Tibial nerve (tissue), 4 donors: ENCODE measurements around the gene TBL1X. TPM values are rescaled to one million over a fixed set of nuclear protein-coding genes. Genes with fewer than 3 reads are reported as not detected.

Experiments
- DNase-seq, 2 donors: peaks; one replicate each; pipeline ENCODE4 v3.0.0-alpha.2; 2019; ENCODE audit warnings: low spot score in 2 of 2
- H3K27ac ChIP-seq, 4 donors: fragments of 200-600 bp; sonication (generic) in 3 of 4; one replicate each; pipeline ENCODE4 v1.5.1; 2017 to 2019; ENCODE audit warnings: mild to moderate bottlenecking in 1 of 4
- H3K27me3 ChIP-seq, 2 donors: fragments of 200-600 bp; sonication (generic) in 1 of 2; one replicate each; pipeline versions ENCODE4 v1.5.1 to v1.6.0; 2017 to 2019
- H3K36me3 ChIP-seq, 3 donors: fragments of 200-600 bp; sonication (generic); one replicate each; pipeline ENCODE4 v1.5.1; 2018 to 2019
- H3K4me1 ChIP-seq, 4 donors: fragments of 200-600 bp; sonication (generic) in 3 of 4; one replicate each; pipeline ENCODE4 v1.5.1; 2017 to 2019
- H3K4me3 ChIP-seq, 4 donors: fragments of 200-600 bp; sonication (generic) in 3 of 4; one replicate each; pipeline ENCODE4 v1.5.1; 2017 to 2019; ENCODE audit warnings: mild to moderate bottlenecking in 1 of 4, moderate library complexity in 1 of 4
- H3K9me3 ChIP-seq, 4 donors: fragments of 200-600 bp; sonication (generic) in 3 of 4; one replicate each; pipeline ENCODE4 v1.5.1; 2017 to 2019
- CTCF ChIP-seq, 5 experiments: fragments of 200-600 bp in 3 of 5; fragments of 450-650 bp in 2 of 5; sonication (generic) in 3 of 5; IDR thresholded peaks; one replicate each; pipeline ENCODE4 v1.5.1; 2016 to 2019; ENCODE audit warnings: antibody characterized with exemption in 5 of 5, mild to moderate bottlenecking in 3 of 5, moderate library complexity in 2 of 5
- EP300 ChIP-seq, 2 donors: sonication (generic); formaldehyde crosslinking; IDR thresholded peaks; one replicate each; pipeline ENCODE4 v1.6.1; 2017; ENCODE audit warnings: antibody characterized with exemption in 2 of 2, mild to moderate bottlenecking in 1 of 2
- POLR2A ChIP-seq, 2 donors: fragments of 450-650 bp; IDR thresholded peaks; one replicate each; pipeline ENCODE4 v1.6.1; 2017; ENCODE audit warnings: antibody characterized with exemption in 2 of 2, mild to moderate bottlenecking in 2 of 2, moderate library complexity in 2 of 2
- WGBS, 2 donors: methylation state at CpG; one replicate each; pipeline ENCODE4 v1.1.5; 2018; 5-methylcytosine and 5-hydroxymethylcytosine counted together
- total RNA-seq, 4 donors: library from RNA; depleted of rRNA; stranded (reverse); fragments of >200 nt; gene quantifications; one replicate each; pipeline ENCODE4 v1.1.0, GENCODE V29; 2016

The TBL1X gene
- total RNA-seq, 4 donors from 2014 or later: 12.2 to 25.2 (median 19.5) TPM

- TF ChIP-seq CTCF (IDR thresholded peaks at IDR 0.05) (no peak), EP300 (IDR thresholded peaks at IDR 0.05) (no peak), POLR2A (IDR thresholded peaks at IDR 0.05) (no peak)
- H3K27ac ChIP-seq: no peak overlapping the region
- DNase-seq: no peak
- no peak overlapping the region for H3K4me3 ChIP-seq
- no peaks in the 10 kb centered on the region for H3K27me3 ChIP-seq
- H3K9me3 ChIP-seq: no peaks in the 10 kb centered on the region
- H3K4me1 ChIP-seq: peaks cover 0 to 8% (median 0%) of the 10 kb centered on the region in 4 donors
- WGBS, 2 donors: 88 to 90% methylated on average over 3 of the region's 3 CpGs
- H3K36me3 ChIP-seq: no peaks in the 10 kb centered on the region
Measured at GRCh38 chrX:9609987-9610386, 145.1 kb downstream of the TBL1X start.

GRCh38 chrX:9610771-9611392 is 146.0 kb downstream of the TBL1X start:
- 15 to 39% methylated on average over 5 of the region's 5 CpGs for WGBS, 2 donors
- TF ChIP-seq CTCF (IDR thresholded peaks at IDR 0.05) (no peak), EP300 (IDR thresholded peaks at IDR 0.05) (no peak), POLR2A (IDR thresholded peaks at IDR 0.05) (no peak)
- H3K9me3 ChIP-seq: no peaks in the 10 kb centered on the region
- no peak for DNase-seq
- no peaks in the 10 kb centered on the region for H3K27me3 ChIP-seq
- H3K4me1 ChIP-seq: peaks cover 0 to 8% (median 0%) of the 10 kb centered on the region in 4 donors
- H3K36me3 ChIP-seq: no peaks in the 10 kb centered on the region
- H3K27ac ChIP-seq: no peak overlapping the region
- H3K4me3 ChIP-seq: no peak overlapping the region

- TF ChIP-seq EP300 (IDR thresholded peaks at IDR 0.05) (no peak), CTCF (IDR thresholded peaks at IDR 0.05) (no peak), POLR2A (IDR thresholded peaks at IDR 0.05) (no peak)
- Histone ChIP-seq H3K4me3 (no peak overlapping the region), H3K9me3 (no peaks in the 10 kb centered on the region), H3K4me1 (peaks cover 0 to 8% (median 0%) of the 10 kb centered on the region in 4 donors), H3K27ac (no peak overlapping the region), H3K27me3 (no peaks in the 10 kb centered on the region), H3K36me3 (no peaks in the 10 kb centered on the region)
- WGBS, 2 donors: 80 to 82% methylated on average over 11 to 16 of the region's 16 CpGs
- no peak for DNase-seq
Measured at GRCh38 chrX:9611436-9612145, 146.7 kb downstream of the TBL1X start.

- H3K9me3 ChIP-seq: no peaks in the 10 kb centered on the region
- TF ChIP-seq CTCF (IDR thresholded peaks at IDR 0.05) (no peak), POLR2A (IDR thresholded peaks at IDR 0.05) (no peak), EP300 (IDR thresholded peaks at IDR 0.05) (no peak)
- DNase-seq: no peak
- WGBS, 2 donors: 82 to 97% methylated on average over 4 of the region's 4 CpGs
- no peak overlapping the region for H3K27ac ChIP-seq
- H3K36me3 ChIP-seq: no peaks in the 10 kb centered on the region
- no peaks in the 10 kb centered on the region for H3K27me3 ChIP-seq
- H3K4me3 ChIP-seq: no peak overlapping the region
- H3K4me1 ChIP-seq: peaks cover 0 to 8% (median 0%) of the 10 kb centered on the region in 4 donors
Measured at GRCh38 chrX:9612146-9612505, 147.3 kb downstream of the TBL1X start.

- H3K9me3 ChIP-seq: no peaks in the 10 kb centered on the region
- no peak overlapping the region for H3K4me3 ChIP-seq
- H3K4me1 ChIP-seq: peaks cover 0 to 8% (median 0%) of the 10 kb centered on the region in 4 donors
- WGBS, 2 donors: 44 to 54% methylated on average over 1 of the region's 1 CpG
- H3K36me3 ChIP-seq: no peaks in the 10 kb centered on the region
- TF ChIP-seq POLR2A (IDR thresholded peaks at IDR 0.05): no peak
- no peak for TF ChIP-seq CTCF (IDR thresholded peaks at IDR 0.05)
- TF ChIP-seq EP300 (IDR thresholded peaks at IDR 0.05): no peak
- DNase-seq: no peak
- H3K27ac ChIP-seq: no peak overlapping the region
- H3K27me3 ChIP-seq: no peaks in the 10 kb centered on the region
Measured at GRCh38 chrX:9614016-9614415, 149.2 kb downstream of the TBL1X start.
